GM18511 (cell line): ENCODE measurements around the gene LRRC3.

Experiments
- ATAC-seq: cut with Tn5 transposase; IDR thresholded peaks from one replicate; pipeline ENCODE4 v1.9.1; 2021; ENCODE audit warnings: mild to moderate bottlenecking, moderate library complexity; ENCODE audit not compliant: unreplicated experiment

The LRRC3 gene

DNA sequence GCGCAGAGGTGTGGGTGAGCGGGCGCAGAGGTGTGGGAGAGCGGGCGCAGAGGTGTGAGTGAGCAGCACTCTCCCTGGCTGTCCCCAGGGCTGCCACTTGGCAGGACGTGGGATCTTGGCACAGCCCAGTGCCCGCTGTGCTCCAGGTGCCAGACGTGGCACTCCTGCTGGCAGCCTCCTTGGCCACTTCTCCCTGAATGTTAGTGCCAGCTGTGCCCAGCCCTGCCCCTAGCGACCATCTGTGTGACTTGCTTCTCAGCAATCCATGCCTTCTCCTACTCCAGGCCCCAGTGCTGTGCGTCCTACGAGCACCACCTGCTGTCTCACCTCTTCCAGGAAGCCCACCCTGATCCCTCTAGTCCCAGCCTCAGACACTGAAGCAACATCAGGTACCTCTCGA, 54.2 kb downstream of the LRRC3 start:
- no peak for ATAC-seq

DNA sequence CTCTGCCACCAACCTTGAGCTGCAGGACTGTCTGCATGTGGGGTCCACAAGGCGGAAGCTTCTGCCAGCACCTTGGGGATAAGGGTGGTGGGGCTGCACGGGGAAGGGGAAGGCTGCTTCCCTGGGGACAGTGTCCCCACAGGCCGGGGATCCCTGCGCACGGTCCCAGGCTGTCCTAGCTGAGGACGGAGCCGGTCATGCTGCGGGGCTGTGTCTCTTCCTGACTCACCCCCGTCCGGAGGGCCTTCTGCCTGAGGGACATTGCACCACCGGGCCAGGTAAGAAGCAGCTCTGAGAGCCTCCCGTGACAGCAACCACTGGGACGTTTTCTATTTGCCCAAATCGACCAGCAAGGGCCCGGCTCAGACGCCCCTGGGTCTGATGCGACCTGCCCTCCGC, 54.8 kb downstream of the LRRC3 start:
- no peak for ATAC-seq

DNA sequence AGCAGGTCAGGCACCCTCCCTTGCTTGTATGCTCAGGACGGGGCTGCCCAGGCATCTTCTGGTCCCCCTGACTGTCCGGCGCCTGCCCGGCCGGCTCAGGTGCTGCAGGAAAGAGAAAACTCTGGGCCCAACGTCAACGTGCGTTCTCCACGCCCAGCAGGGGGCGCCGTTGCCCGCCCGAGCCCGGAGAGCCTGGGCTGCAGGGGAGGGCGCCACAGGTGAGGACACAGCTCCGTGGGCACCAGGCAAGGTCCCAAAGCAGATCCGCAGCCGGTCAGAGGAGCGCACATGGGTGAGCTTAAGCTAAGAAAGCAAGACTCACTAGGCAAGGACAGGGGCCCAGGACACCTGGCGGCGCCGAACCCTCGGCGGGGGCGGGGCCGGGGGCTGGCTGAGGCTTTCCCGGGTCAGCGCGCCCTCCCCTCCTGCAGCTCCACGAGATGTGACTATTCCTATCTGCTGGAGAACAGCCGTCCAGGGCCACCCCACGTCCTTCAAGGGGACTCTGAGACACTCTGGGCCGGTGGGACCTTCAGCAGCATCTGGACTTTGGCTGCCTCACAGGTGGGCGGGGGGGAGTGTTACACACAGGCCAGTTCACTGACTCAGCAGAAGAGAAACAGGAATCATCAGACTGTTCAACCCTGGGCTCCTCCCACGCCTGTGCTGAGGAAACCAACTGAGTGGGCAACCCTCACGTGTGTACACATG, 55.4 kb downstream of the LRRC3 start:
- no peak for ATAC-seq

DNA sequence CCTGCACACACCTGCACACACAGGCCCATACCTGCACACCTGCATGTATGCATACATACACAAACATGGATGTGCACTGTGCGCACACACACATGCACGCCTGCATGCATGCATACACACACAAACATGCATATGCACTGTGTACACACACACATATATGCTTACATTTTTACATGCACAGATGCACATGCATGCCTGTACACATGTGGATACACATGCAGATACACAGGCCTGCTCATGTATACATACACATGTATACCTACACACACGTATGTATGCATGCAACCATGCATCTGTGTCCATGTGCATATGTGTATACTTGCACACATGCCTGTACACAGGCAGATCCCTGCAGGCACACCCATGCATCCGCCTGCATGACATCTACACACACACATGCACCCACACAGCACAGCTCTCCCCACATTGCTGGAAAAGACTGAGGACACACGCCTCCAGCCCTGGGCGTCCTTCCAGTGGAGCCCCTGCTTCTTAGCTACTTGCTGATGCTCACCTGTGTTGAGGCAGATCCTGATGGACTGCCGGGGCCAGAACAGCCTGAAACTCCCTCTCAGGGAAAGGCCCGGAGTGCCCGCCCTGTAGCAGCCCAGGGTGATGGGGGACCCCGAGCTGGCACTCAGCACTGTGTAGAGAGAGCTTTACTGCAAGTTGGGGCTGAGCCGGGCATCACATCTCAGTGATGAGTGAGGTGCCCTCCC, 56.1 kb downstream of the LRRC3 start:
- no peak for ATAC-seq
